GM18951 (cell line): ENCODE data around the gene HBS1L.

Experiments used
- POLR2A ChIP-seq: IDR thresholded peaks from 4 replicates; pipeline ENCODE4 v1.6.1; 2011; ENCODE audit warnings: mild to moderate bottlenecking; ENCODE audit not compliant: insufficient read length, insufficient read depth; ENCODE audit errors: extremely low read depth
- in situ Hi-C: fragments of 300-500 bp; cut with MboI; formaldehyde crosslinking; loops from one replicate; pipeline ENCODE4 v1.12.0; 2022; ENCODE audit warnings: low sequenced_read_pairs, mixed read lengths, inconsistent platforms; ENCODE audit not compliant: unreplicated experiment

HBS1L gene

GRCh38 chr6:134997133-134997995 lies 57.3 kb downstream of the HBS1L start:
- in situ Hi-C loops, result loop anchor here (25.0 kb wide), 1 partner anchor 440 kb away; no protein-coding TSS in a partner anchor
- TF ChIP-seq POLR2A, result no peak

GRCh38 chr6:134995536-134995935 lies 59.1 kb downstream of the HBS1L start:
- TF ChIP-seq POLR2A, result no peak
- in situ Hi-C loops, result loop anchor here (25.0 kb wide), 1 partner anchor 442 kb away; no protein-coding TSS in a partner anchor

- TF ChIP-seq POLR2A, result no peak
- in situ Hi-C loops, result loop anchor here (25.0 kb wide), 1 partner anchor 443 kb away; no protein-coding TSS in a partner anchor
Measured at GRCh38 chr6:134994431-134994830, 60.2 kb downstream of the HBS1L start.

GRCh38 chr6:134992155-134992554 lies 62.5 kb downstream of the HBS1L start:
- in situ Hi-C loops, result loop anchor here (25.0 kb wide), 1 partner anchor 445 kb away; no protein-coding TSS in a partner anchor
- no peak for TF ChIP-seq POLR2A

GRCh38 chr6:134990262-134990661 lies 64.4 kb downstream of the HBS1L start:
- no peak for TF ChIP-seq POLR2A
- in situ Hi-C loops, result loop anchor here (25.0 kb wide), 1 partner anchor 447 kb away; no protein-coding TSS in a partner anchor

- TF ChIP-seq POLR2A, result no peak
- in situ Hi-C loops, result loop anchor here (25.0 kb wide), 1 partner anchor 452 kb away; no protein-coding TSS in a partner anchor
Measured at GRCh38 chr6:134984821-134985220, 69.8 kb downstream of the HBS1L start.

GRCh38 chr6:134983823-134984222 lies 70.8 kb downstream of the HBS1L start:
- in situ Hi-C loops, result loop anchor here (25.0 kb wide), 1 partner anchor 453 kb away; no protein-coding TSS in a partner anchor

GRCh38 chr6:134982161-134982560 lies 72.5 kb downstream of the HBS1L start:
- no peak for TF ChIP-seq POLR2A
- in situ Hi-C loops, result loop anchor here (25.0 kb wide), 1 partner anchor 455 kb away; no protein-coding TSS in a partner anchor

More at GRCh38 chr6:134983823-134984222, 70.8 kb downstream of the HBS1L start:
- TF ChIP-seq POLR2A, result no peak

- TF ChIP-seq POLR2A, result no peak
- in situ Hi-C loops, result loop anchor here (25.0 kb wide), 1 partner anchor 456 kb away; no protein-coding TSS in a partner anchor
Measured at GRCh38 chr6:134980846-134981245, 73.8 kb downstream of the HBS1L start.

- TF ChIP-seq POLR2A, result no peak
- in situ Hi-C loops, result loop anchor here (25.0 kb wide), 1 partner anchor 458 kb away; no protein-coding TSS in a partner anchor
Measured at GRCh38 chr6:134979142-134979541, 75.5 kb downstream of the HBS1L start.

- in situ Hi-C loops, result no loop called here
- TF ChIP-seq POLR2A, result no peak
Measured at GRCh38 chr6:134974370-134974769, 80.3 kb downstream of the HBS1L start.

GRCh38 chr6:134967711-134968110 lies 86.9 kb downstream of the HBS1L start:
- in situ Hi-C loops, result no loop called here
- no peak for TF ChIP-seq POLR2A

GRCh38 chr6:134964451-134965203 lies 90.0 kb downstream of the HBS1L start:
- in situ Hi-C loops, result no loop called here
- no peak for TF ChIP-seq POLR2A
